GM23338 (cell line): ENCODE data around the gene ASS1. TPM values are rescaled to one million over a fixed set of nuclear protein-coding genes. Genes with fewer than 3 reads are reported as not detected.

Experiments used
- ATAC-seq: fragments of 200-7000 bp; cut with Tn5 transposase; 3 replicates; pipeline ENCODE4 v1.9.1; 2020
- DNase-seq: peaks from one replicate; pipeline ENCODE4 v3.0.0-alpha.2; 2015; ENCODE audit warnings: low spot score
- H2AFZ ChIP-seq: fragments of 200-600 bp; sonication (generic); 2 replicates; pipeline ENCODE4 v1.8.0; 2016; ENCODE audit warnings: antibody characterized with exemption, mild to moderate bottlenecking, moderate library complexity
- H3F3A ChIP-seq: fragments of 200-600 bp; sonication (generic); replicated peaks from 2 replicates; pipeline ENCODE4 v1.8.0; 2017; ENCODE audit warnings: antibody characterized with exemption, mixed run types, low read depth
- H3K27ac ChIP-seq: fragments of 200-600 bp; sonication (generic); 2 replicates; pipeline ENCODE4 v1.6.1; 2016; ENCODE audit warnings: low read depth
- H3K27me3 ChIP-seq: fragments of 200-600 bp; sonication (generic); 2 replicates; pipeline ENCODE4 v1.8.0; 2016; ENCODE audit warnings: mild to moderate bottlenecking, mixed run types, moderate library complexity; ENCODE audit not compliant: insufficient read depth
- H3K36me3 ChIP-seq: fragments of 200-600 bp; sonication (generic); 2 replicates; pipeline ENCODE4 v1.8.0; 2016; ENCODE audit warnings: mild to moderate bottlenecking; ENCODE audit not compliant: insufficient read depth
- H3K4me1 ChIP-seq: fragments of 200-600 bp; sonication (generic); 2 replicates; pipeline ENCODE4 v1.8.0; 2016; ENCODE audit warnings: mild to moderate bottlenecking, moderate library complexity; ENCODE audit not compliant: insufficient read depth
- H3K4me2 ChIP-seq: fragments of 200-600 bp; sonication (generic); 2 replicates; pipeline ENCODE4 v1.7.1; 2017; ENCODE audit warnings: mixed run types
- H3K4me3 ChIP-seq: fragments of 200-600 bp; sonication (generic); 2 replicates; pipeline ENCODE4 v1.6.1; 2016; ENCODE audit warnings: mixed run types
- H3K79me2 ChIP-seq: fragments of 200-600 bp; sonication (generic); replicated peaks from 2 replicates; pipeline ENCODE4 v1.8.0; 2017; ENCODE audit warnings: mild to moderate bottlenecking; ENCODE audit not compliant: insufficient read depth
- H3K9me2 ChIP-seq: fragments of 200-600 bp; sonication (generic); 2 replicates; pipeline ENCODE4 v1.8.0; 2017; ENCODE audit not compliant: insufficient read depth
- H4K20me1 ChIP-seq: fragments of 200-600 bp; sonication (generic); replicated peaks from 2 replicates; pipeline ENCODE4 v1.8.0; 2017; ENCODE audit warnings: mild to moderate bottlenecking; ENCODE audit not compliant: insufficient read depth
- H3K27ac Mint-ChIP-seq: 2 replicates; pipeline ENCODE4 v1.8.0; 2020; ENCODE audit warnings: inconsistent platforms, mild to moderate bottlenecking, moderate library complexity, mixed read lengths
- H3K27me3 Mint-ChIP-seq: 3 replicates; pipeline ENCODE4 v1.8.0; 2022; ENCODE audit warnings: low read depth, mild to moderate bottlenecking, moderate library complexity, mixed read lengths, inconsistent platforms; ENCODE audit not compliant: insufficient read depth, poor library complexity
- H3K36me3 Mint-ChIP-seq: 3 replicates; pipeline ENCODE4 v1.8.0; 2021; ENCODE audit warnings: low read depth, mild to moderate bottlenecking, inconsistent platforms, moderate library complexity, mixed read lengths
- H3K4me1 Mint-ChIP-seq: 3 replicates; pipeline ENCODE4 v1.8.0; 2020; ENCODE audit warnings: mild to moderate bottlenecking, inconsistent platforms, mixed read lengths
- H3K4me3 Mint-ChIP-seq: 3 replicates; pipeline ENCODE4 v1.8.0; 2021; ENCODE audit warnings: moderate library complexity, mild to moderate bottlenecking, inconsistent platforms, mixed read lengths
- H3K9me3 Mint-ChIP-seq: 3 replicates; pipeline ENCODE4 v1.8.0; 2020; ENCODE audit warnings: moderate library complexity, mild to moderate bottlenecking, inconsistent platforms, mixed read lengths
- CREB1 ChIP-seq: fragments of 250-450 bp; sonication (Bioruptor Pico); IDR thresholded peaks from 2 replicates; pipeline ENCODE4 v1.5.0; 2020; ENCODE audit warnings: low read depth, mild to moderate bottlenecking, moderate library complexity
- CTCF ChIP-seq, 2 experiments: fragments of 200-600 bp in 1 of 2; sonication (generic) in 1 of 2; conservative IDR thresholded peaks; 2 replicates each; pipeline versions ENCODE4 v1.5.1 to v1.6.1; 2016 to 2017; ENCODE audit warnings: antibody characterized with exemption in 2 of 2, low read depth in 2 of 2, mild to moderate bottlenecking in 2 of 2, moderate library complexity in 1 of 2
- EZH2 ChIP-seq: fragments of 200-600 bp; sonication (generic); IDR thresholded peaks from one replicate; pipeline ENCODE4 v1.8.0; 2017; ENCODE audit warnings: antibody characterized with exemption, mild to moderate bottlenecking, low read depth; ENCODE audit not compliant: unreplicated experiment
- EZH2phosphoT487 ChIP-seq: fragments of 200-600 bp; sonication (generic); IDR thresholded peaks from one replicate; pipeline ENCODE4 v1.8.1; 2018; ENCODE audit warnings: antibody characterized with exemption; ENCODE audit not compliant: unreplicated experiment
- NANOG ChIP-seq: IDR thresholded peaks from 2 replicates; pipeline ENCODE4 v1.6.1; 2016; ENCODE audit warnings: antibody characterized with exemption, borderline replicate concordance
- REST ChIP-seq: IDR thresholded peaks from one replicate; pipeline ENCODE4 v1.6.1; 2018; ENCODE audit warnings: antibody characterized with exemption; ENCODE audit not compliant: unreplicated experiment
- ZNF331 ChIP-seq: fragments of 250-450 bp; sonication (Bioruptor Pico); IDR thresholded peaks from 2 replicates; pipeline ENCODE4 v1.5.0; 2020; ENCODE audit warnings: low read depth, mild to moderate bottlenecking, moderate library complexity
- polyA plus RNA-seq: library from polyadenylated mRNA; unstranded; fragments of >200 nt; fragmentation: Nextera tagmentation; extraction: Ambion mirVana; gene quantifications from 2 replicates; pipeline ENCODE4 v1.2.1, GENCODE V29; 2016
- total RNA-seq: library from RNA; depleted of rRNA; stranded (reverse); fragments of >200 nt; shearing (Covaris generic); gene quantifications from 2 replicates; pipeline ENCODE4 v1.2.3, GENCODE V29; 2014

Gene ASS1
- total and polyA plus RNA-seq, 2 experiments from 2014 or later, result 65.8 to 103 TPM

DNA sequence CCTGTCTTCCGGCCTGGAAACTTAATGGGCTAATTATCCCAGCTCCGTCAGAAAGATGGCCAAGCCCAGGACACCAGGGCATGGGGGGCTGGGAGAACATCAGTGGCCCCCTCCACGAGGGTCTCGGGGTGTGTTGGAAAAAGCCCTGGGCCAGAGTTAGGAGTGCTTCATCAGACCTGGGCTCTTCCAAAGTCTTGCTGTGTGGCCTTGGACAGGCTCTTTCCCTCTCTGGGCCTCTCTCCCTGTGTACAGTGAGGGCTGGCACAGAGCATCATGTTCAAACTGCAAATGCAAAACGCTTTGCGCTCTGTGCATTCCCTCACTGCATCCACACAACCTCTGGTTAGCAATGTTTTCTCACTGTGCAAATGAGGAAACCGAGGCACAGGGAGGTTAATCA lies 48.3 kb downstream of the ASS1 start (continued):
- TF ChIP-seq CTCF (conservative IDR thresholded peaks at IDR 0.05; ENCODE audit: low read depth in 2 of 2) (no peak), CREB1 (CRISPR knock-in tag) (no peak), EZH2 (no peak)

DNA sequence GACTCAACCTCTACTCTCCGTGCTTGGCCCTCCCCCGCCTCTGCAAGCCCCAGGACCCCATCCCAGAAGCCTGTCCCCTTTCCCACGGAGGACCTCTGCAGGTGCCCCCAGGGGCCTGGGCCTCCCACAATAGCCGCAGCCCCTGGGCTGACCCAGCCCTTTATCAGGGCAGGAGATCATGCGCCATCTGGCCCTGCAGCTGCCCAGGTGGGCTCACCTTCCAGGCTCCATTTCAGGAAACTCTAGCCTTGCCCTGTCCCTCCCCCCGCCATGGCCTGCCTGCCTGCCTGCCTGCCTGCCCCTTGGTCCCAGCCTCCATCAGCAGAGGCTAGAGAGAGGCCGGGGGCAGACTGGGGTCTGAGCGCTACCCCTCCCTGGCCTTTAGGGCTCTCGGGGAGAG lies 48.7 kb downstream of the ASS1 start:
- H3K4me1 Mint-ChIP-seq, result no peaks in the 10 kb centered on the region

More for the DNA sequence above, 48.7 kb downstream of the ASS1 start:
- ATAC-seq (peak; percentile 28), DNase-seq (no peak)
- no peak overlapping the region for H3K4me2 ChIP-seq
- no peak for TF ChIP-seq EZH2phosphoT487
- no peak for TF ChIP-seq REST
- TF ChIP-seq NANOG, result no peak
- no peak for TF ChIP-seq ZNF331 (CRISPR knock-in tag)
- TF ChIP-seq EZH2, result no peak
- TF ChIP-seq CREB1 (CRISPR knock-in tag), result no peak
- no peak overlapping the region for H3K4me3 ChIP-seq
- Mint-ChIP-seq H3K4me3 (no peak overlapping the region), H3K27ac (no peak overlapping the region), H3K27me3 (peaks cover 8% of the 10 kb centered on the region), H3K9me3 (peaks cover 6% of the 10 kb centered on the region; the same call in 1 of the 3 replicates), H3K36me3 (peaks cover 56% of the 10 kb centered on the region)
- H3K27me3 ChIP-seq, result no peaks in the 10 kb centered on the region
- no peaks in the 10 kb centered on the region for H4K20me1 ChIP-seq
- no peaks in the 10 kb centered on the region for H3K79me2 ChIP-seq
- no peak overlapping the region for H2AFZ ChIP-seq
- no peaks in the 10 kb centered on the region for H3K9me2 ChIP-seq
- no peaks in the 10 kb centered on the region for H3F3A ChIP-seq
- peaks cover 4% of the 10 kb centered on the region for H3K36me3 ChIP-seq
- H3K4me1 ChIP-seq, result no peaks in the 10 kb centered on the region
- no peak overlapping the region for H3K27ac ChIP-seq
